Mesothelial cell of epicardium (in vitro differentiated cells): Measurements from ENCODE around the gene DAP3. TPM values are rescaled to one million over a fixed set of nuclear protein-coding genes. Genes with fewer than 3 reads are reported as not detected.
"Not testable (repeated sequence)": the region's sequence is repeated elsewhere in the genome, so short reads cannot be mapped to it uniquely, and the experiment has no call there.

ENCODE experiments used
- DNase-seq, 2 experiments: peaks; one replicate each; pipeline ENCODE4 v3.0.0; 2021; ENCODE audit warnings: low spot score in 2 of 2; ENCODE audit not compliant: unreplicated experiment in 2 of 2
- H3K27ac Mint-ChIP-seq: 2 replicates; pipeline ENCODE4 v1.8.0; 2021; ENCODE audit warnings: mixed read lengths
- H3K27me3 Mint-ChIP-seq: 2 replicates; pipeline ENCODE4 v1.8.0; 2021; ENCODE audit warnings: low read depth, mixed read lengths
- H3K36me3 Mint-ChIP-seq: 2 replicates; pipeline ENCODE4 v1.8.0; 2021; ENCODE audit warnings: mixed read lengths
- H3K4me1 Mint-ChIP-seq: 2 replicates; pipeline ENCODE4 v1.8.0; 2021; ENCODE audit warnings: mixed read lengths
- H3K4me3 Mint-ChIP-seq: 2 replicates; pipeline ENCODE4 v1.8.0; 2021; ENCODE audit warnings: mild to moderate bottlenecking, moderate library complexity, mixed read lengths
- H3K9me3 Mint-ChIP-seq: 2 replicates; pipeline ENCODE4 v1.8.0; 2021; ENCODE audit warnings: mixed read lengths
- CTCF ChIP-seq: fragments of 200-600 bp; sonication (generic); IDR thresholded peaks from one replicate; pipeline ENCODE4 v1.5.0; 2021; ENCODE audit warnings: antibody characterized with exemption; ENCODE audit not compliant: unreplicated experiment
- total RNA-seq: library from RNA; stranded (reverse); gene quantifications from 3 replicates; pipeline ENCODE4 v1.2.1, GENCODE V29; 2021

Gene DAP3
- total RNA-seq, 1 donor from 2014 or later: 109 TPM

DNA sequence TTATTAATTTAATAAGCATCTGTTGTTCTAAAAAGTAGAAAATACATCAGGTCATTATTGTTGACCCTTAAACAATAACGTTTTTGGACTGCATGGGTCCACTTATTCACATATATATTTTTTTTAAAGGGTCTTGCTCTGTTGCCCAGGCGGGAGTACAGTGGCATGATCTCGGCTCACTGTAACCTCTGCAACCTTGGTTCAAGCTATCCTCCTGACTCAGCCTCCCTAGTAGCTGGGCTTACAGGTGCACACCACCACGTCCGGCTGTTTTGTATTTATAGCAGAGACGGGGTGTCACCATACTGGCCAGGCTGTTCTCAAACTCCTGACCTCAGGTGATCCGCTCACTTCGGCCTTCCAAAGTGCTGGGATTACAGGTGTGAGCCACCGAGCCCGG, 53.0 kb downstream of the DAP3 start:
- no peaks in the 10 kb centered on the region for H3K4me1 Mint-ChIP-seq

DNA sequence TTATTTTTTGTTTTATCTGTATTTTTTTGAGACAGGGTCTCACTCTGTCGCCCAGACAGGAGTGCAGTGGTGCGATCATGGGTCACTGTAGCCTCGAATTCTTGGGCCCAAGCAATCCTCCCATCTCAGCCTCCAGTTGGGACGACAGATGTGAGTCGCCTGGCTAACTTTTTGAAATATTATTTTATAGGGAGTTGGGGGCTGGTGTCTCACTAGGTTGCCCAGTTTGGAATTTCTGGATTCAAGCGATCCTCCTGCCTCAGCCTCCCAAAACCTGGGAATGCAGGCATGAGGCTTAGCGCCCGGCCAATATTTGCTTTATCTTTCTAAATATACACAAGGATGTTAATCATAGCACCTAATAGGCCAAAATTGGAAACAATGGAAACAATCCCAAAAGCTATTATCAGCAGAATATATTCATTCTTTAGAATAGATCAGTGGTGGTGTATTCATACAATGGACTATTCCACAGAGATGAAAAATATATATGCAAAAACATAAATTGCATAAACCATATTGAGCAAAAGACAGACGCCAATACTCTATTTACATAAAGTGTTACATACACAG, 55.9 kb downstream of the DAP3 start:
- no peaks in the 10 kb centered on the region for H3K4me1 Mint-ChIP-seq
- no peaks in the 10 kb centered on the region for H3K27me3 Mint-ChIP-seq
- H3K4me3 Mint-ChIP-seq: peak overlapping the region; percentile 92
- H3K9me3 Mint-ChIP-seq: no peaks in the 10 kb centered on the region
- no peak for TF ChIP-seq CTCF
- peak overlapping the region; percentile 93 for H3K27ac Mint-ChIP-seq
- DNase-seq: no peak
- H3K36me3 Mint-ChIP-seq: no peaks in the 10 kb centered on the region

More for the DNA sequence above, 53.0 kb downstream of the DAP3 start:
- no peak for DNase-seq
- Mint-ChIP-seq H3K27me3 (no peaks in the 10 kb centered on the region), H3K4me3 (no peak overlapping the region), H3K9me3 (no peaks in the 10 kb centered on the region), H3K36me3 (peaks cover 4% of the 10 kb centered on the region), H3K27ac (no peak overlapping the region)
- no peak for TF ChIP-seq CTCF

GRCh38 chr1:155745284-155746228, 56.7 kb downstream of the DAP3 start:
- H3K9me3 Mint-ChIP-seq, H3K27me3 Mint-ChIP-seq, H3K36me3 Mint-ChIP-seq: not testable (repeated sequence)

DNA sequence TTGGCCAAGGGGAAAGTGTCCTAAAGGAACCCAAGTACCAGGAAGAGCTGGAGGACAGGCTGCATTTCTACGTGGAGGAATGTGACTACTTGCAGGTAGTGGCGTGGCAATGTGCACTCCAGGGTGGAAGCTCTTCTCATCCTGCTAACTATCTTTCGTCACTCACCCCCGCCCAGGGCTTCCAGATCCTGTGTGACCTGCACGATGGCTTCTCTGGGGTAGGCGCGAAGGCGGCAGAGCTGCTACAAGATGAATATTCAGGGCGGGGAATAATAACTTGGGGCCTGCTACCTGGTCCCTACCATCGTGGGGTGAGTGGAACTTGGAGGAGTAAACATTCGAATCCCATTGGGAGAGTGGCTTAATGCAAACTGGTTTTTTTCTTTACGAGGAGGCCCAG, 58.7 kb downstream of the DAP3 start:
- H3K27me3 Mint-ChIP-seq, H3K4me1 Mint-ChIP-seq, H3K9me3 Mint-ChIP-seq, DNase-seq, H3K36me3 Mint-ChIP-seq, H3K27ac Mint-ChIP-seq: not testable (repeated sequence)
- peak overlapping the region; percentile 20 for H3K4me3 Mint-ChIP-seq

More at GRCh38 chr1:155745284-155746228, 56.7 kb downstream of the DAP3 start:
- peak overlapping the region; percentile 92 for H3K4me3 Mint-ChIP-seq
- not testable (repeated sequence) for H3K4me1 Mint-ChIP-seq
- peak overlapping the region; percentile 93 for H3K27ac Mint-ChIP-seq
- DNase-seq: peak; percentile 76 to 89

- H3K36me3 Mint-ChIP-seq, DNase-seq, H3K27me3 Mint-ChIP-seq, H3K27ac Mint-ChIP-seq, H3K4me1 Mint-ChIP-seq, H3K9me3 Mint-ChIP-seq: not testable (repeated sequence)
- H3K4me3 Mint-ChIP-seq: peak overlapping the region; percentile 20
These were observed 59.2 kb downstream of the DAP3 start for GRCh38 chr1:155748141-155748540.

GRCh38 chr1:155759017-155759416, 70.1 kb downstream of the DAP3 start:
- H3K9me3 Mint-ChIP-seq, H3K27me3 Mint-ChIP-seq, H3K4me1 Mint-ChIP-seq, H3K4me3 Mint-ChIP-seq, DNase-seq, H3K27ac Mint-ChIP-seq: not testable (repeated sequence)
- peaks cover 42% of the 10 kb centered on the region for H3K36me3 Mint-ChIP-seq

- Mint-ChIP-seq H3K27ac (no peak overlapping the region), H3K36me3 (peaks cover 46% of the 10 kb centered on the region), H3K9me3 (no peaks in the 10 kb centered on the region), H3K27me3 (no peaks in the 10 kb centered on the region), H3K4me3 (no peak overlapping the region), H3K4me1 (no peaks in the 10 kb centered on the region)
- TF ChIP-seq CTCF: no peak
- no peak for DNase-seq
These were observed 71.2 kb downstream of the DAP3 start for GRCh38 chr1:155759966-155760630.
